Stimulated activated CD4-positive, alpha-beta T cell treated with anti-CD3 and anti-CD28 coated beads, Interleukin-15, amount 100 ng/mL, for 1 hour (primary cell): Measurements from ENCODE around the gene SMIM44.
"Not testable (repeated sequence)": the region's sequence is repeated elsewhere in the genome, so short reads cannot be mapped to it uniquely, and the experiment has no call there.

Source experiments
- DNase-seq, 2 donors: peaks; one replicate each; pipeline ENCODE4 v3.0.0-alpha.2; 2020; ENCODE audit warnings: low read depth in 1 of 2, low spot score in 1 of 2

The SMIM44 gene

DNA sequence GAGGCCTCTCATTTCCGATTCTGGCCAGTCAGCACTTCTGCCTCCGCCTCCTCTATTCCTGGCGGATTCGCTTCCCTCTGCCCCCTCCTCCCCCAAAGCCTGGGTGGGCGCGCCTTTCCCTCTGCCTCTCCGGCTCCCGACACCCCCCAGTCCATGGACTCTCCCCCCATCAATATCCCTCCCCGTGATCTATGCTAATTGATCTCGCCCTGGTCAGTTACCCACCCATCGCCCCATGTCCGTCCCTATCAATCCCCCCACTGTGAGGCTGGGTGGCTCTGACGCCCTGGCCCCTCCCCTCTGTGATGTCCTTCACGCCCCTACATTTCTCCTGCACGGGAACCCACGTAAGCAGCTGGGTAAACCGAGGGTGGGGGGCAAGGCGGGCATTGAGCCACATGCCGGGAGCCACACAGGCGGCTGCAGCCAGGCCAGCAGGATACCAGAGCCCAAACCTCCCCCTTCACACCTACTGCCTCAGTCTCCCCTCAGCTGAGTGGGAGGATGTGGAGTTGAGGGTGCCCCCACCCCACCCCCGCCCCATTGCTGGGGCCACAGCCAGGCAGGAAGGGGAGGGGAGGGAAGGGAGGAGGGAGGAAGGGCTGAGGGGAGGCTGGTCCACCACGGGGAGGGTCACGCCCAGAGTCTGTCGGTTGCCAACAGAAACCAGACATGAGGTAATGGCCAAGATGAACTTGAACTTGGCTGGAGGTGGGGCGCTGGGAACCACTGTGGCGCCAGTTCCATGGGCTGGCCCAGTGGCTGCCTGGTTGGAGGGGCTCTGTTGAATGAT is 24.0 kb downstream of the SMIM44 start:
- no peak for DNase-seq

DNA sequence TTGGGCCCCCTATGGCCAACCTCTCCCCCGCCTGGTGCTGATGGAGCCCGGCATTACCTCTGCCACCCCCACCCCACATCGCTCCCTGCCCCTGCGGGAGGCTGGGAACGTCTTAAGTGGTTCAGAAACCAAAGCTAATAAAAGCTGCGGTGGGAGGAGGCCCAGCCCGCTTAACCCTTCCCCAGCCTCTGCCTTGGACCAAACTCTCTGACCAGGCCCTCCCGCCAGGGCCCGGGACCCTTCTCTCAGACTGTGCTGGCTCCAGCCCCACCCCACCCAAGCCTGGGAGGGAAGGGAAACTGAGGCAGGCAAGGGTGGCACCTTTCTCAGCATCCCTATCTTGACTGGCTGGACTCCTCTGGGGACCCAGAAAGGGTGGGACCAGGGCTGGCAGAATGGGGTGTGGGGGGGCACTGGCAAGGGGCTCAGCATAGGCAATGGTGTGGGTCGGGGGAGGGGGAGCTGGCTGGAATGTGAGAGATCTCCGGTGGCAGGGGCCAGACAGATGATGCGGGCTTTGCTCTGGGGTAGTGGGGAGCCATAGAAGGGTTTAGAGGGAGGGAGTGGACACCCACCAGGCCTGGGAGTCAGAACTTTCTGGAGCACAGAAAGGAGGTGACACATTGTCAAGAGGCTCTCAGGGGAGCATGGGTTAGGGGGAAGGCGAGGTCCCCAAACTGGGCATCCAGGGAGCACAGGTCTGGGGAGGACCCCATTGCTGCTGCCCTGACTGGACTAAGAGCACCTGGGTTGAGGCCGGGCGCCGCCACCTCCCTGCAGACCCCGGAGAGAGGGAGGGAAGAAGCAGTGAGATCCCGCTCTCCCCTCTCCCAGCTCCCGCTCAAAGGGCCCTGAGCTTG is 24.8 kb downstream of the SMIM44 start:
- DNase-seq: no peak

DNA sequence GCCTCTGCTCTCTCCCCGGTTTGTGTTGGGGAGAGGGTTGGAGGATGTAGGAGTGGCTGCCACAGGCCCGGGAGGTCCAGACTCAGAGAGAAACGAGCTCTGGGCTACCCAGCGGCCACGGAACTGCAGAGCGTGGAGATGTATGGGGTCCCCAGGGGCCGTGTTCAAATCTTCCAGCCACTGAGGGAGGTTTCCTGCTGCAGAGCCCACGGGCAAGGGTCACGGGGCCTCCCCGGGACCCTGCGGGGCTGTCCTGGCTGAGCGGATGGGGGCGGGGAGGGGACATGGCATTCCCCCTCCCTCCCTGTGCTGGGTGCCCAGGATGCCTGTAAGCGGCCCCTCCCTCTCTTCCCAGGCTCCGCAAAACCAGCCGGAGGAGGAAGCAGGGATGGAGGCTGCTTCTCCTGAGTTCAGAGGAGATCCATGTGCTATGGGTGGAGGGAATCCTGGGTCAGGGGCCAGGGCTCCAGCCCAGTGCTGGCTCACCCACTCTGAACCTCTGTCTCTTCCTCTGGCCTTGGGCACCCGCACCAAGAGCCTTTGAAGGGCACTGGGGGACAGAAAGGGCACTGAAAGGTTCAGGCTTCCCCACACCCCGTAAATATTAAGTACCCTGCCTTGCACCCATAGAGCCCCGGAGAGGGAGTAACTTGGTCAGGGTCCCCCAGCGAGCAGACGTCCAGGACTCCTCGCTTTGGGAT is 25.6 kb downstream of the SMIM44 start:
- DNase-seq: no peak

DNA sequence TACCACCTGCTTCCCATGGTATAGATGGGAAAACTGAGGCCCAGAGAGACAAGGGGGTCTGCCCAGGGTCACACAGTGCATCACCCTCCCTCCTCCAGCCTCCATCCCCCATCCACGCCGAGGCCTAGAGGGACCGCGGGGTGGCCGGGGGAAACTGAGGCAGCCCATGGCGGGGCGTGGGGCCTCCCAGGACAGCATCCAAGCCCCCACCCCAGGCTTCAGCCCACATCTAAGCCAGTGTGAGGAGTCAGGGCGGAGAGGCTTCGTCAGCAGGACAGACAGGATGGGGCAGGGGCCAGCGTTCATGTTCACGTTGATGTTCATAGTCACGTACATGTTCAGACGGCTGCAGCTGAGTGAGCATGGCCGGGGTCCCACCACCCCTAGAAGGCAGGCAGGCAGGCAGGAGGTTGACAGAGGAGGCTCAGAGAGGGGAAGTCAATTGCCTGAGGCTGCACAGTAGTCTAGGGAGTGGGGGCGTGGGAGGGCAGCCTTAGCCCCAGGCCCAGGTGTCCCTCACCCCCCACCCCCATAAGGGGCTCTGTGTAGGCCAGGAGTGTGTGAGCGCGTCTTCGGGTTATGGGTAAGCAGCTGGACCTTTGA is 26.2 kb downstream of the SMIM44 start:
- no peak for DNase-seq

DNA sequence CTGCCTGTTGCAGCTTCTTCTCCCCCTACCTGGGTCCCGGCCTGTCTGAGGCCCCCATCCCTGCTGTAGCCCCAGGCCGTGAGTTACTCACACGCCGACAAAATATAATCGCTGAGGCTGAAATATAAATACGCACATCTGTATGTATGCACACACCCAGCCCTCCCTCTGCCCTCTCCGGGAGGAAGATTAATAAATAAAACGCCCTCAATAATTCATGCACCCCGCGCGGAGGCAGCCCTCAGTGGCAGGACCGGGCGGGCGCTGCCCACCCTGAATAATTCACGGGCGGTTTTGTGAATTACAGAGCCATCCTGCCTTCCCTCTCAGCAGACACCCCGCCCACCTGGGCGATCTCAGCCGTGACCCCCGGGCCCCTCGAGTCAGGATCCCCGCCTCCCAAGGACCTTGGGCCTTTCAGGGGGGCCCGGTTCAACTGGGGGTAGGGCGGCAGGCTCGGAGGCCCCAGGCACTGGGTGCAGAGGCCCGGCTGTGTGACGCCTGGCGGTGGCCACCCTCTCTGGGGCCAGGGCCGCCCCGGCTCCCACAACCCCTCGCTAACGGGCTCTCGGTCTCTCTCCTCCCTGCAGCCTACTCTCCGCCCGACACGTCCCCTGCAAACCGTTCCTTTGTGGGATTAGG is 27.2 kb downstream of the SMIM44 start:
- DNase-seq: no peak

DNA sequence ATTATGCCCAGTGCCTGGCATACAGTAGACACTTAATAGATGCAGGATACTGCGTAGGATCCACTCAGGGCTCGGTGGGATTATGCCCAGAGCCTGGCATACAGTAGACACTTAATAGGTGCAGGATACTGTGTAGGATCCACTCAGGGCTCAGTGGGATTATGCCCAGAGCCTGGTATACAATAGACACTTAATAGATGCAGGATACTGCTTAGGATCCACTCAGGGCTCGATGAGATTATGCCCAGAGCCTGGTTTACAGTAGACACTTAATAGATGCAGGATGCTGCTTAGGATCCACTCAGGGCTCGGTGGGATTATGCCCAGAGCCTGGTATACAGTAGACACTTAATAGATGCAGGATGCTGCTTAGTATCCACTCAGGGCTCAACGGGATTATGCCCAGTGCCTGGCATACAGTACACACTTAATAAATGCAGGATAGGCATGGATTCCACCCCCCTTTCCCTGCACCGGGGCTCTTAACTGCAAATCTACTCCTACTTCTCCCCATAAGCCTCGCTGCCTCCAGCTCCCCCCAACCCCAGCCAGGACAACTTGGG is 27.8 kb downstream of the SMIM44 start:
- no peak for DNase-seq

DNA sequence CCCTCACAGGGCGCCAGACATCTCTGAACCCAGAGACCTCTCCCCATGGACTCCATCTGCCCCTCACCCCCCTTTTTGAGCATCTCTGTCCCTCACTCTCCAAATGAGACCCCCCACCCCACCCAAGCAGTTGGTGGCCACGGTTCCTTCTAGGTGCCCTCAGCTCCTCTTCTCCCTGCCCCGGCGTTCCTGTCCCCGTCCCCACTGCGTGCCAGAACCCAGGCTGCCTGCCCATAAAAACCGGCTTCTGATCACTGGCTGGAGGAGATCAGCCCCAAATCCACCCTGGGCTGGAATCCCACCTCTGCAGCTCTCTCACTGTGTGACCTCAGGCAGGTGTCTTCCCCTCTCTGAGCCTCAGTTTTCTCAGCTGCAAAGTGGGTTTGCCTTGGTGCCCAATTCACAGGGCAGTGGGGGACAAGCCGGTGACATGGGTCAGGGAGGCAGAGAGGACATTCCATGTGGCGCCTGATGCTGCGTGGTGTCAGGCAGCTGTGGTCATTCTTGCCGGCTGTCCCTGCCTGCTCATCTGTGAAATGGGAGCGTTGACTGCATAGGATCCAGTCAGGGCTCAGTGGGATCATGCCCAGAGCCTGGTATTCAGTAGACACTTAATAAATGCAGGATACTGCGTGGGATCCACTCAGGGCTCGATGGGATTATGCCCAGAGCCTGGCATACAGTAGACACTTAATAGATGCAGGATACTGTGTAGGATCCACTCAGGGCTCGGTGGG is 28.4 kb downstream of the SMIM44 start:
- DNase-seq: no peak

DNA sequence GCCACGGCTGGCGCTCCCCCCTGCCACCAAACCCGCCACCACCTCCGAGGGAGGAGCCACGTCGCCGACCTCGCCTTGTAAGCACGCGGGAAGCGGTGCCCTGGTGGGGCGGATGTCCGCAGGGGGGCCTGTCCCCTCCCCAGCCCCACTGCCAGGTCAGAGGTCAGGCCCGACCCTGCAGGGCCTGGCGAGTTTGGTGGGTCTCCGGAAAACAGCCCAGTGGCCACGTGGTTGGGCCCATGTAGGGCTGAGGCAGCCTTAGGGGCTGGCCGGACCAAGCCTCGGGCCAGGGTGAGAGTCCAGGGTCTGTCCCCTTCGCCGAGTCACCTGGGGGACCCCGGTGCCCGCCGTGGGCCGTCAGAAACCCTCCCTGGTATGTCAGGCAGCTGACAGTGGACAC is 29.4 kb downstream of the SMIM44 start:
- no peak for DNase-seq

DNA sequence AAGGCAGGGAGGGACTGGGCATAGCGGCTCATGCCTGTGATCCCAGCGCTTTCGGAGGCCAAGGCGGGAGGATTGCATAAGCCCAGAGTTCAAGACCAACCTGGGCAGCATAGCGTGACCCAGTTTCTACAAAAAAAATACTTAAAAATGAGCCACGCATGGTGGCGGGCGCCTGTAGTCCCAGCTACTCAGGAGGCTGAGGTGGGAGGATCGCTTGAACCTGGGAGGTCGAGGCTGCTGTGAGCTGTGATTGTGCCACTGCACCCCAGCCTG is 30.4 kb downstream of the SMIM44 start:
- not testable (repeated sequence) for DNase-seq

DNA sequence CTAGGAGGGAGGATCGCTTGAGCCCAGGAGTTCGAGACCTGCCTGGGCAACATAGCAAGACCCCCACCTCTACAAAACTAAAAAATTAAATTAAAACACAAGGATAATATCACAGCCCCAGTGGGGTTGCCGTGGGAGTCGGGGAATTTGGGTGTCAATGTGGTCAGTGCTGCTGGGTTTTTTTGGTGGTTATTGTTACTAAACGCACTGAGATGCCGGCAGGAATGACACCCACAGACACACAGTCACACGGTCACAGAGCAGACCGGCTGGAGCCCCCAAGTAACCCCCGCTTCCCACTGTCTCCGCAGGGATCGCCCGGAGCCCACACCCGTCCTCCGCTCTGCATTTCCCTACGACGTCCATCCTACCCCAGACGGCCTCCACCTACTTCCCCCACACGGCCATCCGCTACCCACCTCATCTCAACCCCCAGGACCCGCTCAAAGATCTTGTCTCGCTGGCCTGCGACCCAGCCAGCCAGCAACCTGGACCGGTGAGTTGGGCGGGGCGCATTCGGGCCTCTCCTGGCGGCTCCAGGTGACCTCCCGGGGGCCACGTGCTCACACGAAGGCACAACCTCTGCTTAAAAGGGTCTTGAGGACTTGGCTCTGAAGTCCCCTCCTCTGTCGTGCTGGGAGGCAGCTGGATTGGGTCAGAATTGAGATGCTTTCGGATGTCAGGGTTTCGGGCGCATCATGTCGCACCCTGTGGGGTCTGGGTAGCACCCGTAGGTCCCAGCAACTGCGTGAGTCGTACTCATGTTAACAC is 30.9 kb downstream of the SMIM44 start:
- DNase-seq: no peak

DNA sequence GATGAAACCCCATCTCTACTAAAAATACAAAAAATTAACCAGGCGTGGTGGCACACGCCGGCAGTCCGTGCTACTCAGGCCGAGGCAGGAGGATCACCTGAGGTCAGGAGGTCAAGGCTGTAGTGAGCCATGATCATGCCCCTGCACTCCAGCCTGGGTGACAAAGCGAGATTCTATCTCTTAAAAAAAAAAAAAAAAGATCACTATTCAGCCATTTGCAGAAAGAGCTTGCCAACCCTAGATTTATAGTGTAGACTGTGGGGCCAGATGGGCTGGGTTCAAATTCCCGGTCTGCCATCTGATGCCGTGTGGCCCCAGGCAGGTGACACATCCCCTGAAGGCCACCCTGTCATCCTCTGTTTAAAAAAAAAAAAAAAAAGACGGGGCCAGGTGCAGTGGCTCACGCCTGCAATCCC is 31.8 kb downstream of the SMIM44 start:
- DNase-seq: no peak

DNA sequence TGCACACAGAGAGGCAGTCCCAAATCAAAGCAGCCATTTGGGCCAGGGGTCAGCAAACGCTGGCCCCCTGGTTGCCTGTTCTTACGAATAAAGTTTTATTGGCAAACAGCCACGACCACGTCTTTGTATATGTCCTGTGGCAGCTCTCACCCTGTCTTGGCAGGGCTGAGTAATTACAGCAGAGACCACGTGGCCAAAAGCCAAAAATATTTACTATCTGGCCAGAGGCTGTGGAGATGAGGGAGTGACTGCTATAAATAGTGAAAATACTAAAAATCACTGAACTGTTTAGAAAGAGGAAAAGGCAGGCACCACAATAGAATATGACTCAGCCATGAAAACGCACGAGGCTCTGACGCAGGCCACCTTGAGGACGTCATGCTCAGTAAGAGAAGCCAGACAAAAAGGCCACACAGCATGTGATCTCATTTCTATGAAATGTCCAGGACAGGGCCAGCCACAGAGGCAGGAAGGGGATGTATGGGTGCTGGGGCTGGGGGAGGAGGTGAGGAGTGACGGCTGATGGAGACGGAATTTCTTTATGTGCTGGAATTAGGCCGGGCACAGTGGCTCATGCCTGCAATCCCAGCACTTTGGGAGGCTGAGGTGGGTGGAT is 32.3 kb downstream of the SMIM44 start:
- DNase-seq: no peak

DNA sequence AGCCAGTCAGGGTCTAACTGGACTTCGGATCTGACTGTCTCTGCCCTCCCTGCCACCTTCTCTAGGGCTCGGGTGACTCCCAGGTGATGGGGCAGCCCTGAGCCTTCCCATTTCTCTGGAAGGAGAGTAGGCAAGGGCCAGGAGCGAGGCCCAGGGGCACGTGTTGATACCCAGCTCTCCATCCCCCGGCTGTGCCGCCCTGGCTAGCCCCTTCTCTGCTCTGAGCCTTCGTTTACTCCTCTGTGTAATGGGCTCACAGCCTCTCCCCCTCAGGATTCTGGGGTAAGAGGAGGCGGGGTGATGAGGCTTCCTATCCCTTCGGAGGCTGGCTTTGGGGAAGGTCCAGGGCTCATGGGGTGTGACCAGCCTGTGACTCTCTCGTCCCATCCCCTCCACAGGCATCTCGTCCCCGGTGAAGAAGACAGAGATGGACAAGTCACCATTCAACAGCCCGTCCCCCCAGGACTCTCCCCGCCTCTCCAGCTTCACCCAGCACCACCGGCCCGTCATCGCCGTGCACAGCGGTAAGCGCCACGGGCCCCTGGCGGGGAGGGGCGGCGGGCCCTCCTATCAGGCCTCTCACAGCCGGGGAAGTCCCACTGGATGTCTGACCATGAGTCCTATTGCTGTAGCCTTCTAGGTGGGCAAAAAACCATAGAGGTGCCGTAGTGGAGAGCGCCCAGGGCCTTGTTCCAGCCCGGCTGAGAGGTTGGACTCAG is 34.5 kb downstream of the SMIM44 start:
- no peak for DNase-seq

DNA sequence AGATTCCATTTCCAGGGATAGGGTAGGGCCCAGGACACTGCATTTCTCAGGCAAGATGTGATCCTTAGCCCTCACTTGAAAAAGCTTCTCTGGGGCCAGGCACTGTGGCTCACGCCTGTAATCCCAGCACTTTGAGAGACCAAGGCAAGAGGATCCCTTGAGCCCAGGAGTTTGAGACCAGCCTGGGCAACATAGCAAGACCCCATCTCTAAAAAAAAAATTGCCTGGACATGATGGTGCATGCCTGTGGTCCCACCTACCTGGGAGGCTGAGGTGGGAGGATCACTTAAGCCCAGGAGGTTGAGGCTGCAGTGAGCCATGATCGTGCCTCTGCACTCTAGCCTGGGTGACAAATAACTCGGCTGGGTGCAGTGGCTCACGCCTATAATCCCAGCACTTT is 36.6 kb downstream of the SMIM44 start:
- not testable (repeated sequence) for DNase-seq

DNA sequence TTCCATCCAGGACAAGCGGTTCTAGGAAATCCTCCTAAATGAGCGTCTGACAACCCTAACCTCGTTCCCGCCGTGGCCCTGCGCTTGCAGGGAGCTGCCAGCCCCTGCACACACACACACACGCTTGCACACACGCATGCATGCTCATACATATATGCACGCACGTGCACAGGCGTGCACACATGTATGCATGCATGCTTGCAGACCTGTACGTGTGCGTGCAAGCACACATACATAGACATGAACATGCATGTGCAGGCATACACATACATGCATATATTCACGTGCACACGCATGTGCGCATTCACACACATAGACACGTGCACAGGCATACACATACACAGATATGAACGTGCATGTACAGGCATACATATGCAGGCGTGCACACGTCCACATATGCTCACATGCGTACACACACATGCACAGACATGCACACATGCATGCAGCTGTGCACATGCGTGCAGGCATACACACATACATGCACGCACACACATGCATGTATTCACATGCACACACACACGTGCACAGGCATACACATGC is 38.5 kb downstream of the SMIM44 start:
- DNase-seq: no peak

DNA sequence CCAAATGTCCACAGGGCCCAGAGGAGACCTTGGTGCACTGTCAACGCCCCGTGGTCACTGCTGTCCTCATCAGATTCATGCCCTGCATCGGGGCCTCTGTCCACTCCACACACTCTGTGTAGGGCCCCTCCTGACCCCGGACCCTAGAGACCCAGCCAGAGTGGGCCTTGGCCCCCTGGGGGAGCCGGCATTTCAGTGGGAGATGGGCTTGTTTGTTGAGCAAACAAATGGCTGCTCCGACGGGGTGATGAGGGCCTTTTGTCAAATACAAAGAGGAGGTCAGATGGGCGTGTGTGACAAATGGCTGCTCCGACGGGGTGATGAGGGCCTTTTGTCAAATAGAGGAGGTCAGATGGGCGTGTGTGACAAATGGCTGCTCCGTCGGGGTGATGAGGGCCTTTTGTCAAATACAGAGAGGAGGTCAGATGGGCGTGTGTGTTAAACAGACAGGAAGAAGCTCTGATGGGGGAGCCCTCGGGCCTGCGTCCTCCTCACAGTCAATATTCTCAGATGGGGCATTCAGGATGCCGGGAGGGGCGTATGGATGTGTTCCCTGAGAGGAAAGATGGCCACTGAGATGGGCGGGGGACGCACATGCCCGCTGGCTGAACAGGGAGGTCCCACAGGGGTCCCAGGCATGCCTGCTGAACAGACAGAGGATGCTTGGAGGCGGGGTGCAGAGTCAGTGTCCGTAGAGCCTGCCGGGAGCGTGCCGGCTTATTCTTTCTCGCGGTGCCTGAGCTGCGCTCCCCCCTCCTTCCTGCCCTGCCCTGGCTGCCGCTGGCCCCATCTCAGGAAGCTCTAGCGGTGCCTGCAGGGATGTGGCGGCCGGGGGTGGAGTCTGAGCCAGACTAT is 39.2 kb downstream of the SMIM44 start:
- no peak for DNase-seq

DNA sequence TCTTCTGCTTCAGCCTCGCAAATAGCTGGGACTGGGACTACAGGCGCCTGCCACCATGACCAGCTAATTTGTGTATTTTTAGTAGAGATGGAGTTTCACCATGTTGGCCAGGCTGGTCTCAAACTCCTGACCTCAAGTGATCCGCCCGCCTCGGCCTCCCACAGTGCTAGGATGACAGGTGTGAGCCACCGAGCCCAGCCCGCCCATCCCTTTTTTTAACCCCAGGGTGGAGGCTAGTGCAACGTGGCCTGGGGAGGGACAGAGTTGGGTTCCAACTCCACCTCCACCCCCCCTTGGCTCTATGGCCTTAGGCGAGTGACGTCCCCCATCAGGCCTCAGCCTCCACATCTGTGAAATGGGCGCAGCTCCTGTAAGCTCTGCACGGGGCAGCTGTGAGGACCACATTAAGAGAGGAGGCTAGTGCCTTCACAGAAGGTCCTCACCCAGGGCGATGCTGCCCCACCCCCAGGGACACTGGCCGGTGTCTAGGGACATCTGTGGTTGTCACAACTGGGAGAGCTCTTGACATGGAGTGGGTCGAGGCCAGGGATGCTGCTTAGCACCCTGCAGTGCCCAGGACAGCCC is 40.7 kb downstream of the SMIM44 start:
- DNase-seq: no peak
